Ishikawa (cell line): Measurements from ENCODE around the gene C1orf210.

Experiments
- CEBPB ChIP-seq: IDR thresholded peaks from 2 replicates; pipeline ENCODE4 v1.6.1; 2012
- CREB1 ChIP-seq: IDR thresholded peaks from 2 replicates; pipeline ENCODE4 v1.6.1; 2012; ENCODE audit warnings: low read depth
- EGR1 ChIP-seq: IDR thresholded peaks from 2 replicates; pipeline ENCODE4 v1.6.1; 2012
- EP300 ChIP-seq: IDR thresholded peaks from 2 replicates; pipeline ENCODE4 v1.6.1; 2012; ENCODE audit warnings: borderline replicate concordance
- FOXM1 ChIP-seq: IDR thresholded peaks from 2 replicates; pipeline ENCODE4 v1.6.1; 2012; ENCODE audit warnings: low read depth, borderline replicate concordance
- MAX ChIP-seq: IDR thresholded peaks from 2 replicates; pipeline ENCODE4 v1.6.1; 2012
- NFIC ChIP-seq: IDR thresholded peaks from 2 replicates; pipeline ENCODE4 v1.6.1; 2012
- RAD21 ChIP-seq: IDR thresholded peaks from 2 replicates; pipeline ENCODE4 v1.6.1; 2012; ENCODE audit warnings: low read depth
- REST ChIP-seq: IDR thresholded peaks from 2 replicates; pipeline ENCODE4 v1.6.1; 2012; ENCODE audit warnings: low read depth, mild to moderate bottlenecking
- TAF1 ChIP-seq: IDR thresholded peaks from 2 replicates; pipeline ENCODE4 v1.6.1; 2012; ENCODE audit warnings: low read depth, mild to moderate bottlenecking
- TCF12 ChIP-seq: IDR thresholded peaks from 2 replicates; pipeline ENCODE4 v1.6.1; 2012; ENCODE audit warnings: low read depth
- TEAD4 ChIP-seq: IDR thresholded peaks from 2 replicates; pipeline ENCODE4 v1.6.1; 2012
- USF1 ChIP-seq: IDR thresholded peaks from 2 replicates; pipeline ENCODE4 v1.6.1; 2012
- YY1 ChIP-seq: IDR thresholded peaks from 2 replicates; pipeline ENCODE4 v1.6.1; 2012; ENCODE audit warnings: low read depth
- ZBTB7A ChIP-seq: IDR thresholded peaks from 2 replicates; pipeline ENCODE4 v1.6.1; 2012; ENCODE audit warnings: low read depth

C1orf210 gene

GRCh38 chr1:43265431-43265830 is 19.9 kb downstream of the C1orf210 start:
- no peak for TF ChIP-seq ZBTB7A
- TF ChIP-seq MAX = no peak
- TF ChIP-seq FOXM1 = no peak
- no peak for TF ChIP-seq CEBPB
- no peak for TF ChIP-seq TEAD4
- no peak for TF ChIP-seq NFIC
- no peak for TF ChIP-seq TAF1
- no peak for TF ChIP-seq USF1
- TF ChIP-seq YY1 = no peak
- no peak for TF ChIP-seq EP300
- no peak for TF ChIP-seq CREB1
- TF ChIP-seq RAD21 = no peak
- TF ChIP-seq TCF12 = no peak
- TF ChIP-seq EGR1 = no peak
- TF ChIP-seq REST = no peak

- TF ChIP-seq TCF12 = no peak
- no peak for TF ChIP-seq EGR1
Measured at GRCh38 chr1:43258370-43258769, 27.0 kb downstream of the C1orf210 start.

GRCh38 chr1:43256675-43257570 is 28.5 kb downstream of the C1orf210 start:
- TF ChIP-seq NFIC (peak; percentile 32), USF1 (no peak)

- no peak for TF ChIP-seq RAD21
Measured at GRCh38 chr1:43255438-43256210, 29.8 kb downstream of the C1orf210 start.

GRCh38 chr1:43253876-43254275 is 31.5 kb downstream of the C1orf210 start:
- TF ChIP-seq FOXM1 = no peak
- no peak for TF ChIP-seq EP300
- no peak for TF ChIP-seq EGR1
- TF ChIP-seq YY1 = no peak
- no peak for TF ChIP-seq ZBTB7A
- no peak for TF ChIP-seq RAD21
- no peak for TF ChIP-seq USF1
- TF ChIP-seq MAX = no peak
- TF ChIP-seq TAF1 = no peak
- TF ChIP-seq REST = no peak
- no peak for TF ChIP-seq CREB1
- TF ChIP-seq CEBPB = no peak
- TF ChIP-seq NFIC = no peak
- no peak for TF ChIP-seq TEAD4
- TF ChIP-seq TCF12 = no peak

GRCh38 chr1:43253173-43253572 is 32.2 kb downstream of the C1orf210 start:
- TF ChIP-seq TAF1 (no peak), ZBTB7A (no peak), TEAD4 (no peak), RAD21 (no peak), REST (no peak), CREB1 (no peak), USF1 (no peak), EP300 (no peak), NFIC (no peak), MAX (no peak), YY1 (no peak), CEBPB (no peak)
